RPMI7951 (cell line): Measurements from ENCODE around the gene POTEI. TPM values are rescaled to one million over a fixed set of nuclear protein-coding genes. Genes with fewer than 3 reads are reported as not detected.
"Not testable (repeated sequence)": the region's sequence is repeated elsewhere in the genome, so short reads cannot be mapped to it uniquely, and the experiment has no call there.

ENCODE experiments used
- DNase-seq: peaks from one replicate; pipeline ENCODE4 v3.0.0-alpha.2; 2012; ENCODE audit warnings: low read depth
- total RNA-seq: library from RNA; depleted of rRNA; stranded (reverse); fragments of >200 nt; shearing (Covaris generic); gene quantifications from 2 replicates; pipeline ENCODE4 v1.2.3, GENCODE V29; 2014; rRNA removed

Gene POTEI
- total RNA-seq, 1 experiment from 2014 or later, result not detected

GRCh38 chr2:130455413-130455812 lies 53.7 kb downstream of the POTEI start:
- DNase-seq, result not testable (repeated sequence)

GRCh38 chr2:130454712-130455083 lies 54.4 kb downstream of the POTEI start:
- DNase-seq, result not testable (repeated sequence)

- DNase-seq, result not testable (repeated sequence)
These were observed 55.0 kb downstream of the POTEI start for GRCh38 chr2:130453955-130454711.

- DNase-seq, result not testable (repeated sequence)
These were observed 56.2 kb downstream of the POTEI start for GRCh38 chr2:130452897-130453296.

GRCh38 chr2:130451823-130452222 lies 57.3 kb downstream of the POTEI start:
- not testable (repeated sequence) for DNase-seq

- DNase-seq, result not testable (repeated sequence)
These were observed 57.9 kb downstream of the POTEI start for GRCh38 chr2:130451278-130451677.

GRCh38 chr2:130450366-130450765 lies 58.8 kb downstream of the POTEI start:
- not testable (repeated sequence) for DNase-seq

- DNase-seq, result peak; percentile 48
These were observed 81.5 kb downstream of the POTEI start for GRCh38 chr2:130427631-130428030.

GRCh38 chr2:130418845-130419244 lies 90.3 kb downstream of the POTEI start:
- DNase-seq, result not testable (repeated sequence)

GRCh38 chr2:130416693-130417092 lies 92.4 kb downstream of the POTEI start:
- not testable (repeated sequence) for DNase-seq

Other genes with a start within 250 kb of the POTEI start
- gene IMP4, start 166.4 kb downstream of the POTEI start, total RNA-seq, result 103 and 118 TPM in 2 replicates
- 26.0 and 28.4 TPM in 2 replicates for gene PTPN18, start 153.3 kb downstream of the POTEI start, total RNA-seq
- gene CFC1B, start 11.9 kb upstream of the POTEI start, total RNA-seq, result not detected in 2 replicates
- gene CFC1, start 90.2 kb upstream of the POTEI start, total RNA-seq, result not detected in 2 replicates
- gene POTEJ, start 102.1 kb upstream of the POTEI start, total RNA-seq, result not detected in 2 replicates
- gene GPR148, start 219.7 kb upstream of the POTEI start, total RNA-seq, result not detected in 2 replicates
- gene AMER3, start 246.2 kb upstream of the POTEI start, total RNA-seq, result not detected in 2 replicates